K562 (cell line): Measurements from ENCODE around the gene NXF1. TPM values are rescaled to one million over a fixed set of nuclear protein-coding genes. Genes with fewer than 3 reads are reported as not detected.

Experiments used
- ARNT ChIP-seq, 2 experiments: fragments of 450-650 bp; IDR thresholded peaks; 2 replicates each; pipeline ENCODE4 v1.6.1; 2016; ENCODE audit warnings: mild to moderate bottlenecking in 1 of 2
- BCOR ChIP-seq: fragments of 450-650 bp; IDR thresholded peaks from 2 replicates; pipeline ENCODE4 v1.6.1; 2016
- CXXC5 ChIP-seq: fragments of 250-450 bp; sonication (Bioruptor Pico); IDR thresholded peaks from 2 replicates; pipeline ENCODE4 v1.8.0; 2022; ENCODE audit warnings: inconsistent platforms, mild to moderate bottlenecking, moderate library complexity
- FOXJ3 ChIP-seq: sonication (generic); formaldehyde crosslinking; IDR thresholded peaks from 2 replicates; pipeline ENCODE4 v1.4.0; 2020; ENCODE audit warnings: mild to moderate bottlenecking, missing genetic modification reagents
- GABPB1 ChIP-seq: sonication (generic); formaldehyde crosslinking; IDR thresholded peaks from 2 replicates; pipeline ENCODE4 v1.8.0; 2022; ENCODE audit warnings: mild to moderate bottlenecking, missing genetic modification reagents
- HNRNPL ChIP-seq: fragments of 200-400 bp; formaldehyde crosslinking; IDR thresholded peaks from 2 replicates; pipeline ENCODE4 v1.6.1; 2017; ENCODE audit warnings: low read depth, mild to moderate bottlenecking, low read length
- KAT2B ChIP-seq: IDR thresholded peaks from one replicate; pipeline ENCODE4 v1.6.1; 2012; ENCODE audit warnings: low read depth, mild to moderate bottlenecking, control low read depth, inconsistent platforms, low read length, moderate library complexity
- KHSRP ChIP-seq: fragments of 450-650 bp; IDR thresholded peaks from 2 replicates; pipeline ENCODE4 v1.6.1; 2017
- MAFF ChIP-seq: IDR thresholded peaks from 2 replicates; pipeline ENCODE4 v1.6.1; 2012; ENCODE audit warnings: low read length, improper control_type of control experiment
- NBN ChIP-seq: fragments of 450-650 bp; IDR thresholded peaks from 2 replicates; pipeline ENCODE4 v1.6.1; 2016; ENCODE audit warnings: low read depth, mild to moderate bottlenecking
- NELFE ChIP-seq: IDR thresholded peaks from 2 replicates; pipeline ENCODE4 v1.6.1; 2011; ENCODE audit warnings: mild to moderate bottlenecking; ENCODE audit not compliant: insufficient read depth, insufficient read length
- PYGO2 ChIP-seq: fragments of 450-650 bp; IDR thresholded peaks from 2 replicates; pipeline ENCODE4 v1.6.1; 2016; ENCODE audit warnings: mild to moderate bottlenecking, missing genetic modification characterization, moderate library complexity, missing compliant biosample characterization
- SETDB1 ChIP-seq: IDR thresholded peaks from one replicate; pipeline ENCODE4 v1.6.1; 2012; ENCODE audit warnings: low read length, control low read depth, inconsistent platforms
- SIX5 ChIP-seq, 2 experiments: IDR thresholded peaks; 2 replicates each; pipeline ENCODE4 v1.6.1; 2011; ENCODE audit warnings: low read length in 2 of 2, borderline replicate concordance in 1 of 2, low read depth in 1 of 2, mild to moderate bottlenecking in 1 of 2, moderate library complexity in 1 of 2; ENCODE audit not compliant: insufficient read depth in 1 of 2
- SMAD3 ChIP-seq: fragments of 450-650 bp; formaldehyde crosslinking; conservative IDR thresholded peaks from 2 replicates; pipeline ENCODE4 v1.4.0; 2020; ENCODE audit warnings: mild to moderate bottlenecking
- TAF7 ChIP-seq: fragments of 450-650 bp; IDR thresholded peaks from 2 replicates; pipeline ENCODE4 v1.6.1; 2016; ENCODE audit warnings: missing genetic modification characterization, missing compliant biosample characterization
- TAF9B ChIP-seq: fragments of 450-650 bp; IDR thresholded peaks from 2 replicates; pipeline ENCODE4 v1.6.1; 2018; ENCODE audit warnings: mild to moderate bottlenecking; ENCODE audit not compliant: partially characterized antibody
- XRCC5 ChIP-seq: fragments of 200-400 bp; formaldehyde crosslinking; IDR thresholded peaks from 2 replicates; pipeline ENCODE4 v1.6.1; 2017; ENCODE audit warnings: low read depth, mild to moderate bottlenecking, low read length
- YY1 ChIP-seq, 3 experiments: IDR thresholded peaks; 2 replicates each; pipeline ENCODE4 v1.6.1; 2011; ENCODE audit warnings: low read length in 2 of 3, mild to moderate bottlenecking in 2 of 3, moderate library complexity in 2 of 3, borderline replicate concordance in 1 of 3, control low read depth in 1 of 3, low read depth in 1 of 3; ENCODE audit not compliant: insufficient read depth in 3 of 3, insufficient replicate concordance in 2 of 3, control insufficient read depth in 1 of 3, insufficient read length in 1 of 3; ENCODE audit errors: extremely low read depth in 1 of 3
- ZFX ChIP-seq: sonication (generic); formaldehyde crosslinking; IDR thresholded peaks from 2 replicates; pipeline ENCODE4 v1.8.0; 2022; ENCODE audit warnings: mild to moderate bottlenecking, missing genetic modification reagents, moderate library complexity
- ZNF274 ChIP-seq: IDR thresholded peaks from 2 replicates; pipeline ENCODE4 v1.6.1; 2011; ENCODE audit warnings: low read depth, mild to moderate bottlenecking, low read length, moderate library complexity, borderline replicate concordance
- ZNF551 ChIP-seq: fragments of 250-450 bp; sonication (Bioruptor Pico); IDR thresholded peaks from 2 replicates; pipeline ENCODE4 v1.5.0; 2021; ENCODE audit warnings: mild to moderate bottlenecking, moderate library complexity
- polyA plus RNA-seq, 8 experiments: library from polyadenylated mRNA; depleted of rRNA in 4 of 8; stranded (reverse) in 5 of 8; unstranded in 3 of 8; fragments of >200 nt; fragmentation: Nextera tagmentation in 2 of 8; fragmentation: Illumina TruSeq in 1 of 8; extraction: Ambion mirVana in 2 of 8; extraction: Trizol in 1 of 8; gene quantifications; 2 replicates each; pipeline versions ENCODE4 v1.2.1 to v1.2.3, GENCODE V29; 2011 to 2014; ENCODE audit warnings: inconsistent platforms in 1 of 8, missing spikeins in 1 of 8
- total RNA-seq, 7 experiments: library from RNA; depleted of rRNA in 6 of 7; stranded (reverse); fragments of >200 nt in 6 of 7; fragmentation: Illumina TruSeq in 2 of 7; extraction: Trizol in 2 of 7; gene quantifications; 2 replicates each; pipeline versions ENCODE4 v1.2.1 to v1.2.3, GENCODE V29; 2011 to 2021; ENCODE audit warnings: low replicate concordance in 1 of 7
- TF ChIP-seq, protein P1 (sequence below), 2 experiments: fragments of 450-650 bp; conservative IDR thresholded peaks; 2 replicates each; pipeline ENCODE4 v1.6.1; 2017; ENCODE audit warnings: mild to moderate bottlenecking in 2 of 2, moderate library complexity in 2 of 2
- TF ChIP-seq, protein P2 (sequence below): sonication (generic); IDR thresholded peaks from 2 replicates; pipeline ENCODE4 v1.6.1; 2016
- TF ChIP-seq, protein P3 (sequence below), 2 experiments: fragments of 450-650 bp in 1 of 2; sonication (generic) in 1 of 2; formaldehyde crosslinking in 1 of 2; IDR thresholded peaks in 1 of 2; conservative IDR thresholded peaks in 1 of 2; 2 replicates each; pipeline versions ENCODE4 v1.6.1 to v1.8.1; 2016 to 2023; ENCODE audit warnings: mild to moderate bottlenecking in 2 of 2, moderate library complexity in 2 of 2, inconsistent platforms in 1 of 2, missing genetic modification reagents in 1 of 2

NXF1 gene
- total and polyA plus RNA-seq, 9 of the 15 experiments (the other 6 are each of a cell fraction or from before 2014, with no cell fraction given), result 18.1 to 98.3 (median 35.8) TPM

DNA sequence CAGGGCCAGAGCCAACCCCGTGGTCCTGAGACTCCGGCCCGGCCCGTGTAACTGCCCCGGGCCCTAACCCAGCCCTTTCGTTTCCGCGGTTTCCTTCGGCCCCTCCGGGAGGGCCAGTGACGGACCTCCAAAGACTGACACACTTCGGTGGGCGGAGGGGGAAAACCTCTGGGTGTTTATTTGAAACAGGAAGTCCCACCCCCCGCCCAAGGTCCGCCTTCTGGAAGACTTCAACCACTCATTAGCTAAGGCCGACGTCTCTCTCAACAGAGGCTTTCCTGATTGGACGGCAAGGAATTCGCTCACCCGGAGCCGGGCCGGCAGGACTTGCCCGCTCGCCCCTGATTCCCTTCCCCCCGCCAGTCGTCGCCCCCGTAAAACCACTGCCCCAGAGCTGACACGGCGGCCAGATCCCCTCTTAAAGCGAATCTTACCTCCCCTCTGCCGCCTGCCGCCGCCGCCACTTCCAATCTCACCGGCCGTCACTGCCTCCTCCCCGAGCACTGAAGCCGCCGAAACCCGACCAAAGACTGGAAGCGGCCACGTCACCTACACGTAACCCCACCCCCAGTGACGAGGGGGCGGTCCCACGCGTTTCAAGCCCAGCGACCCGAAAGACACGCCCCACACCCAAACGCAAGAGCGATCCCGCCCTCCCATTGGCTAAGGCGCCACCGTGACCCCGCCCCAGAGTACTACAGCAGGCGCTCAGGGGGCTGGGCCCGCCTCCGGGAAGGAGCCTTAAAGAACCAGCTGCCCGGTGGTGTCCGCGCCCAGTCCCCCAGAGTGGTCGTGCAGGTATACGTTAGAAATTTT, 26.5 kb upstream of the NXF1 start, which contains the start of gene STX5 (continued):
- TF ChIP-seq PYGO2 (tag) (no peak), TAF7 (tag) (peak; percentile 92), TAF9B (peak; percentile 89), GABPB1 (CRISPR knock-in tag) (peak; percentile 96), ARNT (IDR thresholded peaks at IDR 0.05) (0 out of 4 replicates have a peak, but pooled peaks of 1 of the 2 experiments have one; percentile 6), BCOR (no peak), XRCC5 (no peak), HNRNPL (no peak), ZNF551 (CRISPR knock-in tag) (no peak), SIX5 (IDR thresholded peaks at IDR 0.05; ENCODE audit: borderline replicate concordance in 1 of 2, insufficient read depth in 1 of 2, low read depth in 1 of 2, low read length in 2 of 2) (0 out of 4 replicates have a peak, but pooled peaks of 1 of the 2 experiments have one; percentile 12), SETDB1 (no peak), FOXJ3 (no peak), YY1 (IDR thresholded peaks at IDR 0.05; ENCODE audit: borderline replicate concordance in 1 of 3, control insufficient read depth in 1 of 3, extremely low read depth in 1 of 3, insufficient read depth in 3 of 3, insufficient read length in 1 of 3, insufficient replicate concordance in 2 of 3, low read depth in 1 of 3, low read length in 2 of 3) (peak in 1 of 3 experiments; percentile 21), KHSRP (peak; percentile 72), NELFE (no peak), CXXC5 (peak; percentile 48), NBN (peak; percentile 20; the same call in 1 of the 2 replicates), KAT2B (no peak), SMAD3 (CRISPR knock-in tag) (no peak), ZFX (CRISPR knock-in tag) (peak; percentile 82), ZNF274 (no peak), MAFF (no peak)
- TF ChIP-seq, protein P1, sequence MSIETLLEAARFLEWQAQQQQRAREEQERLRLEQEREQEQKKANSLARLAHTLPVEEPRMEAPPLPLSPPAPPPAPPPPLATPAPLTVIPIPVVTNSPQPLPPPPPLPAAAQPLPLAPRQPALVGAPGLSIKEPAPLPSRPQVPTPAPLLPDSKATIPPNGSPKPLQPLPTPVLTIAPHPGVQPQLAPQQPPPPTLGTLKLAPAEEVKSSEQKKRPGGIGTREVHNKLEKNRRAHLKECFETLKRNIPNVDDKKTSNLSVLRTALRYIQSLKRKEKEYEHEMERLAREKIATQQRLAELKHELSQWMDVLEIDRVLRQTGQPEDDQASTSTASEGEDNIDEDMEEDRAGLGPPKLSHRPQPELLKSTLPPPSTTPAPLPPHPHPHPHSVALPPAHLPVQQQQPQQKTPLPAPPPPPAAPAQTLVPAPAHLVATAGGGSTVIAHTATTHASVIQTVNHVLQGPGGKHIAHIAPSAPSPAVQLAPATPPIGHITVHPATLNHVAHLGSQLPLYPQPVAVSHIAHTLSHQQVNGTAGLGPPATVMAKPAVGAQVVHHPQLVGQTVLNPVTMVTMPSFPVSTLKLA (conservative IDR thresholded peaks at IDR 0.05), result peak; percentile 75 to 88
- TF ChIP-seq, protein P2, sequence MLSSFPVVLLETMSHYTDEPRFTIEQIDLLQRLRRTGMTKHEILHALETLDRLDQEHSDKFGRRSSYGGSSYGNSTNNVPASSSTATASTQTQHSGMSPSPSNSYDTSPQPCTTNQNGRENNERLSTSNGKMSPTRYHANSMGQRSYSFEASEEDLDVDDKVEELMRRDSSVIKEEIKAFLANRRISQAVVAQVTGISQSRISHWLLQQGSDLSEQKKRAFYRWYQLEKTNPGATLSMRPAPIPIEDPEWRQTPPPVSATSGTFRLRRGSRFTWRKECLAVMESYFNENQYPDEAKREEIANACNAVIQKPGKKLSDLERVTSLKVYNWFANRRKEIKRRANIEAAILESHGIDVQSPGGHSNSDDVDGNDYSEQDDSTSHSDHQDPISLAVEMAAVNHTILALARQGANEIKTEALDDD, result no peak
- TF ChIP-seq, protein P3, sequence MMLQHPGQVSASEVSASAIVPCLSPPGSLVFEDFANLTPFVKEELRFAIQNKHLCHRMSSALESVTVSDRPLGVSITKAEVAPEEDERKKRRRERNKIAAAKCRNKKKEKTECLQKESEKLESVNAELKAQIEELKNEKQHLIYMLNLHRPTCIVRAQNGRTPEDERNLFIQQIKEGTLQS (IDR thresholded peaks at IDR 0.05), result peak; percentile 75
- TF ChIP-seq, protein P3 (CRISPR knock-in tag; conservative IDR thresholded peaks at IDR 0.05), result no peak; the same call in 1 of the 2 replicates
